Measurements from ENCODE around the gene ENPP6.
"Not testable (repeated sequence)": the region's sequence is repeated elsewhere in the genome, so short reads cannot be mapped to it uniquely, and the experiment has no call there.

Gene ENPP6

DNA sequence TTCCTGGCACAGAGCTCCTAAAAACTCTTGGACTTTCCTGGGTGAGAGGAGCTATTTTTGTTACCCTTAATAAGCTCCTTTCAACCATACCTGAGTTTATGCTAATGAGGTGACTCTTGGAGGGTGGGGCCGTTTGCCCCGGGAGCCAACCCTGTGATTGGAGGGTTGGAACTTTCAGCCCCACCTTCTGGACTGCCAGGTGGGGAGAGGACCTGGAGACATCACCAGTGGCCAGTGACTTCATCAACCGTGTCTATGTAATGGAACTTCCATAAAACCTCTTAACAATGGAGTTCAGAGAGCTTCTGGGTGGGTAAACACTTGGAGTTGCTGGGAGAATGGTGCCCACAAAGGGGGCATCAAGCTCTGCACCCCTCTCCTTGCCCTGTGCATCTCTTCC lies 17.9 kb upstream of the ENPP6 start:
- no peak for DNase-seq (ENCODE audit: low spot score)

DNA sequence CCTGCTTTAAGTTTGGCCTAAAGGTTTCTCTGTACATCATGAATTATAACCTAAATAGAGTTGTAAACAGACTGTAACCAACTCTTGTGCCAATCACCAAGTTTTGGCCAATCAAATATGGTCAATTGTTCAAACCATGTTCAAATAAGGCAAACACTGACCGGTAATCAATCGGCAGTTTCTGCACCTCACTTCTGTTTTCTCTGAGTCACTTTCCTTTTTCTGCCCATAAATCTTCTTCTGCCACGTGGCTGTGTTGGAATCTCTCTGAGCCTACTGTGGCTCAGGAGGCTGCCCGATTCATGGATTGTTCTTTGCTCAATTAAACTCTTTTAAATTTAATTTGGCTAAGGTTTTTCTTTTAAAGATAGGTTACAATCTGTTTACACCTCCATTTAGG lies 16.5 kb upstream of the ENPP6 start:
- peak; percentile 46 for DNase-seq (ENCODE audit: low spot score)

- no peak for DNase-seq (ENCODE audit: low spot score)
These were observed 15.3 kb upstream of the ENPP6 start for GRCh38 chr4:184232975-184233374.

GRCh38 chr4:184232202-184232601 lies 14.5 kb upstream of the ENPP6 start:
- peak; percentile 23 for DNase-seq (ENCODE audit: low spot score)

DNA sequence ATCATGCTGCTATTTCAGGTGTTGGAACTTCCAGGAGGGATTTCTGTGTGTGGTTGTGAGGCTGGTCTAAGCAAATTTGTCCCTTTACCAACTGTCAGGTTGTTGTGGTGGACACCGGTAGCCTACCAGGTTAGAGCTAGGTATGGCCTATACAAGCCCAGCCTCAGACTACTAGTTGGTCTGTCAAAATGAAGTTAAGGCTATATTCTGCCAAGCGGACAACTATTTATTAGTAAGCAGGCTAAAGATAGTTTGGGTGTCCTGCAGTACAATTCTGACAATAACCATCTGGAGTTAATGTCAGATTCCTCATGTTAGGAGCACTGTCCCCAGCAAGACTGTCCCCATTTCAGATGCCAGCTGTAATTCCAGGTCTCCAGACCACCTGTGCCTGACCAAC lies 13.9 kb upstream of the ENPP6 start:
- DNase-seq (ENCODE audit: low spot score) = no peak

GRCh38 chr4:184228056-184228705 lies 10.5 kb upstream of the ENPP6 start:
- no peak for DNase-seq (ENCODE audit: low spot score)

GRCh38 chr4:184216515-184216914 lies 1.2 kb downstream of the ENPP6 start:
- no peak for DNase-seq (ENCODE audit: low spot score)

- DNase-seq (ENCODE audit: low spot score) = no peak
These were observed 1.9 kb downstream of the ENPP6 start for GRCh38 chr4:184215709-184216328.

GRCh38 chr4:184214931-184215330 lies 2.7 kb downstream of the ENPP6 start:
- no peak for DNase-seq (ENCODE audit: low spot score)

- not testable (repeated sequence) for DNase-seq (ENCODE audit: low spot score)
These were observed 9.7 kb downstream of the ENPP6 start for GRCh38 chr4:184207734-184208607.

DNA sequence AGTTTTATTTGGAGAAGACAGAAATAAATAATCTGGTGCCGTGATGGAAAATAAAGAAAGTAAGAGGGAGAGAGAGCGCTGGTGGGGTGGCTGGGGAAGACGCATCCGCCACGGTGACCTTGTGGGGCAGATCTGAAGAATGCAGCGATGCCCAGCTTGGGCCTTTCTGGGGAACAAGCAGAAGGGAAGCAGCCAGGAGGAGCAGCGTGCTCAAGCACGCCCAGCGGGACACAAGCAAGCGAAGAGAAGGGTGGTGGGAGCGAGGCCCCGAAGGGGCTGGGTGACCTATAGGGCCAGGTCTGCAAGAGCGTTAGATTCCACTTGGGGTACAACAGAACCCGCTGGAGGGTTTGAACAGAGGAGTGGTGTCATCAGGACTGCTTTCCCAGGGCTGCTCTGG lies 12.4 kb downstream of the ENPP6 start:
- DNase-seq (ENCODE audit: low spot score) = no peak

DNA sequence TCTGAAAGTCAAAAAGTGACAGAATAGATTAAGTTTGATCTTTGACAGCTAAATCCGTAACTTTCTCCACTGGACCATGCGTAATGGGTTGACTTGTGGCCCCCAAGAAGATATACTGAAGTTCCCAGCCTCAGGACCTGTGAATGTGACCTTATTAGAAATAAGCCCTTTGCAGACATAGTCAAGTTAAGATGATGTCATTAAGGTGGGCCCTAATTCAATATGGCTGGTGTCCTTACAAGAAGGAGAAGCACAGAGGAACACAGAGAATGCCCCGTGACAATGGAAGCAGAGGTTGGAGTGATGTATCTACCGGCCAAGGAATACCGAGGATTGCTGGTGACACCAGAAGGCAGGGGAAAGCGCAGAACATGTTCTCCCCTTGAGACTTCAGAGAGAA lies 14.4 kb downstream of the ENPP6 start:
- DNase-seq (ENCODE audit: low spot score) = no peak

GRCh38 chr4:184201179-184201578 lies 16.5 kb downstream of the ENPP6 start:
- no peak for DNase-seq (ENCODE audit: low spot score)

GRCh38 chr4:184200296-184200695 lies 17.4 kb downstream of the ENPP6 start:
- no peak for DNase-seq (ENCODE audit: low spot score)

- DNase-seq (ENCODE audit: low spot score) = no peak
These were observed 17.9 kb downstream of the ENPP6 start for GRCh38 chr4:184199780-184200179.

GRCh38 chr4:184198190-184198589 lies 19.5 kb downstream of the ENPP6 start:
- no peak for DNase-seq (ENCODE audit: low spot score)

DNA sequence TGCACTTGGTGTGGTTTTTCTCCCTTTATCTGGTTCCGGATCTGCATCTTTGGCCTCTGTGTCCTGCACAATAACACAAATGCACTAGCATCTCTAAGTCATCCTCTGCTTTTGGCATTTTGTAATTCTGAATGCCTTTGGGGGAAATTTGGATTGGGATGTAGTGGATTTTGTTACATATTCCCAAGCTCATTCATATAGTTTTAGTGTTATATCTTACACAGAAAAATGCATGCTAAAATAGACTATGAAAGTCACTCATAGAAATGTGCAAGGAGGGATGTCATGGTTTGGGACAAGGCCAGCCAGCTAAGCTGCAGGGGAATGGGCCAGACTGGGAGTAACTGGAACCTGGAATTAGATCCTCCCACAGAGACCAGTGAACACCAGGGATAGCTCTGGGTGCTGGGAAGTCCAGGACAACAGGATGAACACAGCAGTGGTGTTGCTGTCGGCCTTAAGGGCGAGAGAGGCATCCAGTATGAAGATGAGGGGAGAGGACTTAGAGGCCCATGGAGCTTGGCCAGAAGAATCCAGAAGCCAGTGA lies 20.1 kb downstream of the ENPP6 start:
- DNase-seq (ENCODE audit: low spot score) = no peak

DNA sequence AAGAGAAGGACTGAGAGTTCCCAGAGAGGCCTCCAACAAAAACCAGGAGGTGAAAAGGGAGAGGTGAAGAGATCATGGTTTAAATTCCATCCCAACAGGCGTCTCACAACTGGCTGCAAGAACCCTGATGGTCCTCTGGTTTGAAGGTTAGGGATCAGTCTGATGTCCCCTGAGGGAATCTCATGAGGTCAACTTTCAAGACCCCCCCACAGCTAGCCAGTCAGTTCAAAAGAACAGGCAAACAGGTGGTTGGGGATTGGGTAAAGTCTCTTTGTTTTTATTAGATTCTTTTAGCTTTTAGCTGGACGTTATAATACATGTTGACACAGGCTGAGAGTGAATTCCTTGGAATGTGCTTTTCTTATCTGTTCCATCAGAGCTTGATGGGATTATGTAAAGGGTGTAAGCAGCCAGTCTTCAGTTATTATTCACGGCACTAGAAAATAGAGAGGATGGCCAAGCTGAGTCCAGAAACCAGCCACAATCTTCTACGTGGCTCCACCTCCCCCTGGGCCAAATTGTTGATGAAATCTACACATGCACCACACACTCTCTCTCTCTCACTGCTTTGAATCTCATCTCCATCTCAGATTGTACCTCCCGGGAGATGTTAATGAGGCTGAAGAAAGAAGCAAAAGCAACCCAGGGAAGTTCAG lies 20.8 kb downstream of the ENPP6 start:
- DNase-seq (ENCODE audit: low spot score) = no peak

DNA sequence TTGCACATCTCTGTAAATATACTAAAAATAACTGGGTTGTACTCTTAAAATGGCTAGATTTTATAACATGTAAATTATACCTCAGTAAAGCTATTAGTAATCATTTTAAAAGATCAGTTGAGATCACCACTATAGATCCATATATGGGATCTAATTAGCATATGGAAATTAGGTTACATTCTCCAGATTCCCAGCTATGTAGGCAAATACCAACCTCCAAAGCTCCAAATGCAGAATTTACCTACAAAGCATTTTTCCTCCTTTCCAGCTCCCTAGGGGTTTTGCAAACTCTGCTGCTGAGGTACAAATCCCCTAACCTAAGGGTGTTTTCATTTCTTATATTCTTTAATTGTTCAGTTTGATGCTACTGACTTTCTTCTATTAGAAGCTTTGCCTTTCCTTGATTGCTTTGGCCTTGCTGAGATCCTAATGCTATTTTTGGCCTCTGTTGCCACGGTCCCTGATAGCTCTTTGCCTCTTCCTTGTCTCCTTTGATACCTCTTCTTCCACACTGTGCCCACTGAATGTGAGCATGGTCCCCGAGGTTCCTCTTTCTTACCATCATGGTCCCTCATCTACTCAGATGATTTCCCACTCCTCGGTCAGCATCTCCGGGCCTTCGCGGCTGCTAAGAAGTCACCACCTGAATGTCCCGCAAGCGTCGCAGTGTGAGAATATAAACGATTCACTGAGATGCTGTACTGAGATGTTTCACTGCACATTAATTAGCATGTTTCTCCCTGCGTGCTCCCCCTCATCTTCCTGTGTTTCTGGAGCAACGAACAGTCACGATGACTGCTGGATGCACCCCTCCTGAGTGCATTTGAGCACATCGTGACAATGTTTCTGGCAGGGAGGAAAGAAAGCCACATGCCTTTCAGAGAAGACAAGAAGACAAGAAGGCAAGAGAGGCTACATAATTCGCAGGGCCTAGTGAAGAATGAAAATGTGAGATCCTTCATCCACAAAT lies 23.8 kb downstream of the ENPP6 start:
- peak; percentile 10 for DNase-seq (ENCODE audit: low spot score)

- no peak for DNase-seq (ENCODE audit: low spot score)
These were observed 24.7 kb downstream of the ENPP6 start for GRCh38 chr4:184192933-184193332.

DNA sequence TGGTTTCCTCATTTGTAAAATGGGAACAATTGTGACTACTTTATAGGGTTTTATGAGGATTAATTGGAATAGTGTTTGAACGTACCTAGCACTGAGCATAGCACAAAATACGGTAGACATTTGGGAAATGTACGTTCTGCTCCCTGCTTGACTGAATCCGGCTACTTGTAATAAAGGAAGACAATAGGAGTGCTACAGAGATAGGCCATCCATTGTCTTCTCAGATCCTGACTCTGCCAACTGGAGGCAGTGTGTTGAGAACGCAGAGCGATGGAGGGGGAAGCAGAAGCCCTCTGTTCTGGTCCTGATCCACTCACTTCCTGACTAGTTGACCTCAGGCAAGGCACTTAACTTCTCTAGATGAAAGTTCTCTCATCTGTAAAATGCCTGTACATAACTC lies 26.4 kb downstream of the ENPP6 start:
- DNase-seq (ENCODE audit: low spot score) = no peak
